ENCODE measurements around the gene HECW1.

DNA sequence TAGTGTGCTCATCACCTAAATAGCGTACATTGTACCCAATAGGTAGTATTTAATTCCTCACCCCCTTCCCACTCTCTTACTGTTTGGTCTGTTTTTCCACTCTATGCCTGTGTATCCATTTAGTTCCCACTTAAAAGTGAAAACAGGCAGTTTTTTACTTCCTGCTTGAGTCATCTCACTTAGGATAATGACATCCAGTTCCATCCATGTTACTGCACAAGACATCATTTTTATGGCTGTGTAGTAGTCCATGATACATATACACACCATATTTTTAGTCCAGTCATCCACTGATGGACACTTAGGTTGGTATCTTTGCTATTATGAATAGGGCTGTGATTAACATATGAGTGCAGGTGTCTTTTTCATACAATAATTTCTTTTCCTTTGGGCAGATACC, 480.6 kb downstream of the HECW1 start:
- TF ChIP-seq, protein P1, sequence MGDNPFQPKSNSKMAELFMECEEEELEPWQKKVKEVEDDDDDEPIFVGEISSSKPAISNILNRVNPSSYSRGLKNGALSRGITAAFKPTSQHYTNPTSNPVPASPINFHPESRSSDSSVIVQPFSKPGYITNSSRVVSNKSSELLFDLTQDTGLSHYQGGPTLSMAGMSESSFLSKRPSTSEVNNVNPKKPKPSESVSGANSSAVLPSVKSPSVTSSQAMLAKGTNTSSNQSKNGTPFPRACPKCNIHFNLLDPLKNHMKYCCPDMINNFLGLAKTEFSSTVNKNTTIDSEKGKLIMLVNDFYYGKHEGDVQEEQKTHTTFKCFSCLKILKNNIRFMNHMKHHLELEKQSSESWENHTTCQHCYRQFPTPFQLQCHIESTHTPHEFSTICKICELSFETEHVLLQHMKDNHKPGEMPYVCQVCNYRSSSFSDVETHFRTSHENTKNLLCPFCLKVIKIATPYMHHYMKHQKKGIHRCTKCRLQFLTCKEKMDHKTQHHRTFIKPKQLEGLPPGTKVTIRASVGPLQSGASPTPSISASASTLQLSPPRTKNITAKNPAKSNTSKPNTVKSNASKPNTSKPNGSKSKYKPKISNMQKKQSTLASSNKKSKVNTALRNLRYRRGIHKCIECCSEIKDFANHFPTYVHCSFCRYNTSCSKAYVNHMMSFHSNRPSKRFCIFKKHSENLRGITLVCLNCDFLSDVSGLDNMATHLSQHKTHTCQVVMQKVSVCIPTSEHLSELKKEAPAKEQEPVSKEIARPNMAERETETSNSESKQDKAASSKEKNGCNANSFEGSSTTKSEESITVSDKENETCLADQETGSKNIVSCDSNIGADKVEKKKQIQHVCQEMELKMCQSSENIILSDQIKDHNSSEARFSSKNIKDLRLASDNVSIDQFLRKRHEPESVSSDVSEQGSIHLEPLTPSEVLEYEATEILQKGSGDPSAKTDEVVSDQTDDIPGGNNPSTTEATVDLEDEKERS (CRISPR knock-in tag; IDR thresholded peaks at IDR 0.05), result no peak
- TF ChIP-seq GFI1 (CRISPR knock-in tag; IDR thresholded peaks at IDR 0.05; ENCODE audit: borderline replicate concordance), result no peak
- TF ChIP-seq POLR2AphosphoS5 (IDR thresholded peaks at IDR 0.05; ENCODE audit: low read depth, low read length), result no peak
- no peak for TF ChIP-seq NFRKB (IDR thresholded peaks at IDR 0.05)
- TF ChIP-seq RAD21 (CRISPR knock-in tag; IDR thresholded peaks at IDR 0.05), result no peak
- no peak for TF ChIP-seq SMAD3 (CRISPR knock-in tag; IDR thresholded peaks at IDR 0.05)
- no peak for TF ChIP-seq ZNF317 (CRISPR knock-in tag; IDR thresholded peaks at IDR 0.05)
- no peak for TF ChIP-seq SMARCC2 (IDR thresholded peaks at IDR 0.05)

All from HepG2 (cell line).